ENCODE measurements around the gene CLCA2. TPM values are rescaled to one million over a fixed set of nuclear protein-coding genes. Genes with fewer than 3 reads are reported as not detected.

CLCA2 gene, protein sequence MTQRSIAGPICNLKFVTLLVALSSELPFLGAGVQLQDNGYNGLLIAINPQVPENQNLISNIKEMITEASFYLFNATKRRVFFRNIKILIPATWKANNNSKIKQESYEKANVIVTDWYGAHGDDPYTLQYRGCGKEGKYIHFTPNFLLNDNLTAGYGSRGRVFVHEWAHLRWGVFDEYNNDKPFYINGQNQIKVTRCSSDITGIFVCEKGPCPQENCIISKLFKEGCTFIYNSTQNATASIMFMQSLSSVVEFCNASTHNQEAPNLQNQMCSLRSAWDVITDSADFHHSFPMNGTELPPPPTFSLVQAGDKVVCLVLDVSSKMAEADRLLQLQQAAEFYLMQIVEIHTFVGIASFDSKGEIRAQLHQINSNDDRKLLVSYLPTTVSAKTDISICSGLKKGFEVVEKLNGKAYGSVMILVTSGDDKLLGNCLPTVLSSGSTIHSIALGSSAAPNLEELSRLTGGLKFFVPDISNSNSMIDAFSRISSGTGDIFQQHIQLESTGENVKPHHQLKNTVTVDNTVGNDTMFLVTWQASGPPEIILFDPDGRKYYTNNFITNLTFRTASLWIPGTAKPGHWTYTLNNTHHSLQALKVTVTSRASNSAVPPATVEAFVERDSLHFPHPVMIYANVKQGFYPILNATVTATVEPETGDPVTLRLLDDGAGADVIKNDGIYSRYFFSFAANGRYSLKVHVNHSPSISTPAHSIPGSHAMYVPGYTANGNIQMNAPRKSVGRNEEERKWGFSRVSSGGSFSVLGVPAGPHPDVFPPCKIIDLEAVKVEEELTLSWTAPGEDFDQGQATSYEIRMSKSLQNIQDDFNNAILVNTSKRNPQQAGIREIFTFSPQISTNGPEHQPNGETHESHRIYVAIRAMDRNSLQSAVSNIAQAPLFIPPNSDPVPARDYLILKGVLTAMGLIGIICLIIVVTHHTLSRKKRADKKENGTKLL
- total RNA-seq, result not detected

DNA sequence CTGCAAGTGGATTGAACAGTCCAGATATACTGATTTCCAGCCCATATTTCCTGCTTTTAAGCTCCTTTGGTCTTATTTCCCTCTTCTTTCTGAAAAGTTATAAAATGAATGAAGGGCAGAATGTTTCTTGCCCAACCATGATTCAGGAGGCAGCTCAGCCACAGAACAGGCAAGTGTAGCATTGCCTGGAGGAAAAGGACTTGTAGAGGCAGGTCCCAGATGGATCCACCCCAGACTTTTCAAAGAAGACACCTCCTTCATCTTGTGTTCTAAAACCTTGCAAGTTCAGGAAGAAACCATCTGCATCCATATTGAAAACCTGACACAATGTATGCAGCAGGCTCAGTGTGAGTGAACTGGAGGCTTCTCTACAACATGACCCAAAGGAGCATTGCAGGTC lies at the start of gene CLCA2:
Gene CLCA2, plus strand, starts transcription at position 299 of the 400 bp plus-strand sequence. Its CDS starts 77 bp downstream, at position 376.
- Mint-ChIP-seq H3K9me3 (no peaks in the 10 kb centered on the region), H3K4me1 (peaks cover 5% of the 10 kb centered on the region), H3K27me3 (peaks cover 3% of the 10 kb centered on the region), H3K4me3 (no peak within 1 kb of the TSS), H3K27ac (no peak within 1 kb of the TSS), H3K36me3 (ENCODE audit: low read depth) (no peaks in the 10 kb centered on the region)
- POLR2A ChIA-PET, result interaction anchor here (2.1 kb wide), 1 partner anchor 27 kb away, joined by 4 read pairs; the partner anchor contains the start of gene ODF2L
- no peak for DNase-seq
- CTCF ChIA-PET, result interaction anchor here (1.1 to 4.3 kb wide), 3 partner anchors 11 to 77 kb away, joined by 3 to 22 read pairs (median 4); no protein-coding TSS in a partner anchor

DNA sequence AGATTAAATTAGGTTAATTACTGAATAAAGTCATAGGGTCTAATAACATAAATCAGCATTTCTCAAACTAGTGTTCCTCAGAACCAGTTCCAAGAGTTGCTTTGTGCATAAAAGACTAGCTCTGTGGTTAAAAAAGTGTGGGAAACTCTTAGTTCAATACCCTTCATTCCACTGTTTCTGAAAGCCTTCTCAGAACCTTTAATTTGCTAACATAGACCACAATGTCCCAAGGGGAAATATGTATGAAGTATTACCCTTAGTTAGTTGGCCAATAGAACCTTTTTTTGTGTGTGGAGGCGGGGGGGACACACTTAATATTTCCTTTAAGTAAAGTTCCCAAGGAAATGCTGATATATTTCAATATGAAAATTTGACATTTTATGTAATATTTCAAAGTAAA lies 48.3 kb upstream of the CLCA2 start:
- ChIA-PET POLR2A (interaction anchor here (0.7 kb wide), 1 partner anchor 25 kb away, joined by 3 read pairs; no protein-coding TSS in a partner anchor), CTCF (interaction anchor here (1.1 to 1.2 kb wide), 2 partner anchors 18 to 125 kb away, joined by 3 read pairs; no protein-coding TSS in a partner anchor)
- no peaks in the 10 kb centered on the region for H3K27me3 Mint-ChIP-seq
- no peak overlapping the region for H3K4me3 Mint-ChIP-seq
- no peak for DNase-seq
- H3K4me1 Mint-ChIP-seq, result peaks cover 6% of the 10 kb centered on the region
- peaks cover 21% of the 10 kb centered on the region for H3K9me3 Mint-ChIP-seq
- H3K36me3 Mint-ChIP-seq (ENCODE audit: low read depth), result peaks cover 53% of the 10 kb centered on the region
- H3K27ac Mint-ChIP-seq, result no peak overlapping the region

DNA sequence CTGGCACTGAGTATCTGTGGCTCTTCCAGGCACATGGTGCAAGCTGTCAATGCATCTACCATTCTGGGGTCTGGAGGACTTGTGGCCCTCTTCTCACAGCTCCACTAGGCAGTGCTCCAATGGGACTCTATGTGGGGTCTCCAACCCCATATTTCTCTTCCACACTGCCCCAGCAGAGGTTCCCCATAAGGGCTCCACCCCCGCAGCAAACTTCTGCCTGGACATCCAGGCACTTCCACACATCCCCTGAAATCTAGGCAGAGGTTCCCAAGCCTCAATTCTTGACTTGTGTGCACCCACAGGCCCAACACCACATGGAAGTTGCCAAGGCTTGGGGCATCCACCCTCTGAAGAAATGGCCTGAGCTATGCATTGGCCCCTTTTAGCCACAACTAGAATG lies 46.6 kb upstream of the CLCA2 start:
- Mint-ChIP-seq H3K36me3 (ENCODE audit: low read depth) (peaks cover 48% of the 10 kb centered on the region), H3K4me3 (no peak overlapping the region), H3K27ac (no peak overlapping the region), H3K4me1 (peaks cover 11% of the 10 kb centered on the region), H3K27me3 (no peaks in the 10 kb centered on the region), H3K9me3 (peaks cover 21% of the 10 kb centered on the region)
- DNase-seq, result no peak
- POLR2A ChIA-PET, result no interaction called here
- CTCF ChIA-PET, result no interaction called here

- Mint-ChIP-seq H3K4me3 (no peak overlapping the region), H3K27me3 (no peaks in the 10 kb centered on the region), H3K36me3 (ENCODE audit: low read depth) (peaks cover 48% of the 10 kb centered on the region), H3K9me3 (peaks cover 21% of the 10 kb centered on the region), H3K27ac (no peak overlapping the region), H3K4me1 (peaks cover 17% of the 10 kb centered on the region)
- POLR2A ChIA-PET, result no interaction called here
- DNase-seq, result no peak
- CTCF ChIA-PET, result interaction anchor here (1.4 to 2.5 kb wide), 5 partner anchors 15 to 130 kb away, joined by 4 to 32 read pairs (median 5); partner anchors contain the start of gene ODF2L
Measured at GRCh38 chr1:86378813-86379212, 45.2 kb upstream of the CLCA2 start.

- ChIA-PET CTCF (interaction anchor here (0.6 to 2.5 kb wide), 19 partner anchors 9 to 362 kb away, joined by 3 to 32 read pairs (median 4); partner anchors contain the start of genes ODF2L and SH3GLB1), POLR2A (interaction anchor here (1.9 kb wide), 1 partner anchor 16 kb away, joined by 6 read pairs; the partner anchor contains the start of gene ODF2L)
- no peak overlapping the region for H3K4me3 Mint-ChIP-seq
- peaks cover 17% of the 10 kb centered on the region for H3K4me1 Mint-ChIP-seq
- no peaks in the 10 kb centered on the region for H3K27me3 Mint-ChIP-seq
- H3K36me3 Mint-ChIP-seq (ENCODE audit: low read depth), result peaks cover 41% of the 10 kb centered on the region
- DNase-seq, result no peak
- H3K27ac Mint-ChIP-seq, result no peak overlapping the region
- peaks cover 21% of the 10 kb centered on the region for H3K9me3 Mint-ChIP-seq
Measured at GRCh38 chr1:86380257-86380861, 43.6 kb upstream of the CLCA2 start.

DNA sequence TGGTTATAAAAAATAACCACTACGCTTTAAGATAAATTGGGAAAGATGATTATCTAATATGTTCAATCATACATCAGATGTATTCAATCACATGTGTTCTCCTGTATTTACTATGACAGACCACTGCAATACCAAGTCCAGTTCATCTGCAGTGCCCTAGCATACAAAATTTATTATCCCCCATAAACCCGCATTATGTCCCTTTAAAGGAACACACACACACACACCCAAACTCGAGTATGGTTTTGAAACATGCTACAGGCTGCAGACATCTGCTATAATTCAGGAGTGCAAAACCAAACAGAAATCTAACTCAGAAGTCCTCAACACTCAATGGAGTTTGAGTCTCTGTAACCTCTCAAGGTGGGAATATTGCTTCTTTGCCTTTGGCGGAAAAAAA lies 42.7 kb upstream of the CLCA2 start:
- DNase-seq, result no peak
- Mint-ChIP-seq H3K27ac (no peak overlapping the region), H3K4me1 (peaks cover 17% of the 10 kb centered on the region), H3K9me3 (peaks cover 21% of the 10 kb centered on the region), H3K36me3 (ENCODE audit: low read depth) (peaks cover 37% of the 10 kb centered on the region), H3K27me3 (no peaks in the 10 kb centered on the region), H3K4me3 (no peak overlapping the region)
- ChIA-PET CTCF (no interaction called here), POLR2A (no interaction called here)

- H3K36me3 Mint-ChIP-seq (ENCODE audit: low read depth), result peaks cover 20% of the 10 kb centered on the region
- no peak for DNase-seq
- H3K27me3 Mint-ChIP-seq, result no peaks in the 10 kb centered on the region
- POLR2A ChIA-PET, result interaction anchor here (5.1 kb wide), 1 partner anchor 13 kb away, joined by 41 read pairs; the partner anchor contains the start of gene ODF2L
- peaks cover 17% of the 10 kb centered on the region for H3K4me1 Mint-ChIP-seq
- H3K9me3 Mint-ChIP-seq, result peaks cover 6% of the 10 kb centered on the region
- H3K4me3 Mint-ChIP-seq, result peak overlapping the region; percentile 46
- CTCF ChIA-PET, result interaction anchor here (1.1 to 1.7 kb wide), 3 partner anchors 90 to 119 kb away, joined by 3 to 12 read pairs (median 5); no protein-coding TSS in a partner anchor
- H3K27ac Mint-ChIP-seq, result no peak overlapping the region
Measured at GRCh38 chr1:86382878-86383277, 41.1 kb upstream of the CLCA2 start.

GRCh38 chr1:86387916-86388627 lies 35.9 kb upstream of the CLCA2 start:
- ChIA-PET CTCF (interaction anchor here (0.9 to 1.0 kb wide), 2 partner anchors 113 to 114 kb away, joined by 3 read pairs; no protein-coding TSS in a partner anchor), POLR2A (interaction anchor here (1.4 kb wide), 1 partner anchor 8 kb away, joined by 5 read pairs; the partner anchor contains the start of gene ODF2L)
- Mint-ChIP-seq H3K36me3 (ENCODE audit: low read depth) (peaks cover 32% of the 10 kb centered on the region), H3K4me1 (peaks cover 44% of the 10 kb centered on the region), H3K4me3 (no peak overlapping the region), H3K9me3 (peaks cover 3% of the 10 kb centered on the region), H3K27ac (no peak overlapping the region), H3K27me3 (no peaks in the 10 kb centered on the region)
- no peak for DNase-seq

GRCh38 chr1:86388777-86389176 lies 35.2 kb upstream of the CLCA2 start:
- ChIA-PET CTCF (interaction anchor here (0.9 to 1.7 kb wide), 2 partner anchors 111 to 113 kb away, joined by 3 to 9 read pairs; no protein-coding TSS in a partner anchor), POLR2A (interaction anchor here (1.4 to 2.4 kb wide), 2 partner anchors 8 to 315 kb away, joined by 5 to 8 read pairs; partner anchors contain the start of genes ODF2L and SH3GLB1)
- Mint-ChIP-seq H3K36me3 (ENCODE audit: low read depth) (peaks cover 39% of the 10 kb centered on the region), H3K9me3 (peaks cover 3% of the 10 kb centered on the region), H3K4me1 (peaks cover 48% of the 10 kb centered on the region), H3K4me3 (peak overlapping the region; percentile 74), H3K27ac (peak overlapping the region; percentile 21), H3K27me3 (no peaks in the 10 kb centered on the region)
- no peak for DNase-seq

DNA sequence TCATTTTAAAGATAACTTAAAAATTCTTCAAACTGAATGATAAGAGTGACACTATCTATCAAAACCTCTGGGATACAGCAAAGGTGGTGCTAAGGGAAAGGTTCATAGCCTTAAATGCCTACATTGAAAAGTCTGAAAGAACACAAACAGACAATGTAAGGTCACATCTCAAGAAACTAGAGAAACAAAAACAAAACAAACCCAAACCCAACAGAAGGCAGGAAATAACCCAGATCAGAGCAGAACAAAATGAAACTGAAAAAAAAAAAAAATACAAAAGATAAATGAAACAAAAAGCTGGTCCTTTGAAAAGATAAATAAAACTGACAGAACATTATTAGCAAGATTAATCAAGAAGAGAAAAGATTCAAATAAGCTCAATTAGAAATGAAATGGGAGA lies 34.7 kb upstream of the CLCA2 start:
- Mint-ChIP-seq H3K27ac (peak overlapping the region; percentile 93), H3K4me3 (peak overlapping the region; percentile 74), H3K4me1 (peaks cover 53% of the 10 kb centered on the region), H3K27me3 (no peaks in the 10 kb centered on the region), H3K36me3 (ENCODE audit: low read depth) (peaks cover 40% of the 10 kb centered on the region), H3K9me3 (peaks cover 3% of the 10 kb centered on the region)
- CTCF ChIA-PET, result interaction anchor here (0.8 to 1.8 kb wide), 5 partner anchors 9 to 113 kb away, joined by 3 to 9 read pairs (median 5); no protein-coding TSS in a partner anchor
- DNase-seq, result no peak
- POLR2A ChIA-PET, result interaction anchor here (1.9 to 2.4 kb wide), 2 partner anchors 315 to 526 kb away, joined by 8 read pairs; partner anchors contain the start of genes HS2ST1, SELENOF and SH3GLB1

- H3K9me3 Mint-ChIP-seq, result peaks cover 3% of the 10 kb centered on the region
- peak overlapping the region; percentile 56 for H3K4me3 Mint-ChIP-seq
- no peak overlapping the region for H3K27ac Mint-ChIP-seq
- H3K36me3 Mint-ChIP-seq (ENCODE audit: low read depth), result peaks cover 38% of the 10 kb centered on the region
- H3K4me1 Mint-ChIP-seq, result peaks cover 67% of the 10 kb centered on the region
- CTCF ChIA-PET, result interaction anchor here (0.7 to 1.2 kb wide), 3 partner anchors 15 to 310 kb away, joined by 3 to 5 read pairs (median 4); partner anchors contain the start of gene SH3GLB1
- DNase-seq, result no peak
- H3K27me3 Mint-ChIP-seq, result no peaks in the 10 kb centered on the region
- POLR2A ChIA-PET, result interaction anchor here (1.9 to 4.2 kb wide), 2 partner anchors 10 to 310 kb away, joined by 6 to 41 read pairs; partner anchors contain the start of gene SH3GLB1
Measured at GRCh38 chr1:86394416-86394815, 29.6 kb upstream of the CLCA2 start.

All from activated CD4-positive, alpha-beta memory T cell treated with anti-CD3 and anti-CD28 coated beads, Interleukin-2, amount 10 ng/mL, durations not matched to agents 7 days and 5 days (primary cell).